B cell (primary cell): ENCODE data around the gene MIS18BP1. TPM values are rescaled to one million over a fixed set of nuclear protein-coding genes. Genes with fewer than 3 reads are reported as not detected.

Experiments used
- ATAC-seq: fragments of 200-7000 bp; cut with Tn5 transposase; one replicate; pipeline ENCODE4 v1.10.0; 2021; ENCODE audit warnings: low read depth, mild to moderate bottlenecking, moderate number of reproducible peaks, moderate library complexity
- CTCF ChIA-PET: fragments of 350-600 bp; sonication (Branson Sonifier 250); formaldehyde crosslinking; loops from one replicate; lab custom pipeline; 2021; ENCODE audit warnings: antibody characterized with exemption, inconsistent platforms; lab: Charles Lee
- POLR2A ChIA-PET: fragments of 350-600 bp; sonication (Branson Sonifier 250); formaldehyde crosslinking; loops from one replicate; lab custom pipeline; 2021; ENCODE audit warnings: antibody characterized with exemption; lab: Charles Lee
- DNase-seq: peaks from one replicate; pipeline ENCODE4 v3.0.0; 2013
- H2AFZ ChIP-seq: 2 replicates; pipeline ENCODE4 v1.6.1; 2012; ENCODE audit warnings: mild to moderate bottlenecking, low read depth, low read length; ENCODE audit not compliant: insufficient read depth, poor library complexity, severe bottlenecking
- H3K27ac ChIP-seq, 2 donors: 1 replicate in 1 of 2; 2 replicates in 1 of 2; pipeline ENCODE4 v1.5.1; 2012 to 2013; ENCODE audit warnings: low read length in 2 of 2, mild to moderate bottlenecking in 2 of 2, moderate library complexity in 1 of 2
- H3K27me3 ChIP-seq, 4 experiments: fragments of 200-600 bp in 1 of 4; sonication (generic) in 1 of 4; replicated peaks in 1 of 4; 1 replicate in 2 of 4; 2 replicates in 2 of 4; pipeline versions ENCODE4 v1.6.1 to v1.7.0; 2013 to 2016; ENCODE audit warnings: low read length in 3 of 4, mild to moderate bottlenecking in 2 of 4, mixed read lengths in 1 of 4, moderate library complexity in 1 of 4; ENCODE audit not compliant: insufficient read depth in 4 of 4, control insufficient read depth in 3 of 4; ENCODE audit errors: control extremely low read depth in 1 of 4
- H3K36me3 ChIP-seq, 2 experiments: replicated peaks in 1 of 2; 1 replicate in 1 of 2; 2 replicates in 1 of 2; pipeline versions ENCODE4 v1.6.1 to v1.7.1; 2013; ENCODE audit warnings: low read length in 1 of 2; ENCODE audit not compliant: insufficient read depth in 2 of 2, control insufficient read depth in 1 of 2; ENCODE audit errors: control extremely low read depth in 1 of 2, extremely low read depth in 1 of 2
- H3K4me1 ChIP-seq, 2 donors: fragments of 200-600 bp in 1 of 2; sonication (generic) in 1 of 2; 1 replicate in 1 of 2; 2 replicates in 1 of 2; pipeline versions ENCODE4 v1.5.1 to v1.6.1; 2013 to 2017; ENCODE audit warnings: low read length in 2 of 2; ENCODE audit not compliant: control insufficient read depth in 2 of 2, insufficient read depth in 2 of 2
- H3K4me2 ChIP-seq: replicated peaks from 2 replicates; pipeline ENCODE3; 2012; ENCODE audit warnings: mild to moderate bottlenecking, low read depth, low read length; ENCODE audit not compliant: poor library complexity, severe bottlenecking
- H3K4me3 ChIP-seq, 5 experiments: fragments of 200-600 bp in 1 of 5; sonication (generic) in 1 of 5; 1 replicate in 3 of 5; 2 replicates in 2 of 5; pipeline versions ENCODE4 v1.5.1 to v1.7.0; 2011 to 2016; ENCODE audit warnings: low read length in 4 of 5, mild to moderate bottlenecking in 4 of 5, low read depth in 2 of 5, control low read depth in 1 of 5, moderate library complexity in 1 of 5; ENCODE audit not compliant: insufficient read depth in 1 of 5; ENCODE audit errors: control extremely low read depth in 1 of 5, extremely low read depth in 1 of 5
- H3K79me2 ChIP-seq: fragments of 200-600 bp; sonication (generic); one replicate; pipeline ENCODE4 v1.6.0; 2016; ENCODE audit warnings: low read length; ENCODE audit not compliant: control insufficient read depth, insufficient read depth
- H3K9ac ChIP-seq: fragments of 200-600 bp; sonication (generic); 2 replicates; pipeline ENCODE4 v1.6.1; 2017; ENCODE audit warnings: mild to moderate bottlenecking, low read length, moderate library complexity
- H3K9me3 ChIP-seq, 3 donors: one replicate each; pipeline versions ENCODE4 v1.6.1 to v1.7.1; 2013; ENCODE audit warnings: low read length in 2 of 3; ENCODE audit not compliant: control insufficient read depth in 2 of 3, insufficient read depth in 1 of 3; ENCODE audit errors: control extremely low read depth in 1 of 3
- H4K20me1 ChIP-seq: 2 replicates; pipeline ENCODE4 v1.6.0; 2012; ENCODE audit warnings: mild to moderate bottlenecking, low read length; ENCODE audit not compliant: insufficient read depth, control insufficient read depth, poor library complexity, severe bottlenecking
- H3K27ac Mint-ChIP-seq: one replicate; pipeline ENCODE4 v1.8.0; 2021; ENCODE audit warnings: mixed read lengths
- H3K27me3 Mint-ChIP-seq: one replicate; pipeline ENCODE4 v1.8.0; 2021; ENCODE audit warnings: mixed read lengths
- H3K4me1 Mint-ChIP-seq: one replicate; pipeline ENCODE4 v1.8.0; 2021; ENCODE audit warnings: mixed read lengths
- H3K4me3 Mint-ChIP-seq: one replicate; pipeline ENCODE4 v1.8.0; 2021; ENCODE audit warnings: mixed read lengths
- H3K9me3 Mint-ChIP-seq: one replicate; pipeline ENCODE4 v1.8.0; 2022; ENCODE audit warnings: mixed read lengths; ENCODE audit not compliant: insufficient read depth
- CTCF ChIP-seq: fragments of 200-600 bp; IDR thresholded peaks from one replicate; pipeline ENCODE4 v1.8.0; 2022; ENCODE audit warnings: antibody characterized with exemption, mild to moderate bottlenecking
- EZH2 ChIP-seq: IDR thresholded peaks from 2 replicates; pipeline ENCODE4 v1.6.1; 2012; ENCODE audit warnings: borderline replicate concordance, low read depth, mild to moderate bottlenecking, moderate library complexity, low read length; ENCODE audit not compliant: insufficient read depth, poor library complexity, severe bottlenecking
- WGBS: methylation state at CpG from one replicate; pipeline ENCODE4 v1.1.5; 2013; ENCODE audit warnings: missing lambda C conversion rate; ENCODE audit not compliant: insufficient coverage; 5-methylcytosine and 5-hydroxymethylcytosine counted together
- intact Hi-C: fragments of 100-400 bp; cut with micrococcal nuclease; formaldehyde crosslinking; loops from one replicate; pipeline ENCODE4 v1.10.0; 2022
- polyA plus RNA-seq: library from polyadenylated mRNA; depleted of rRNA; stranded (reverse); fragments of >200 nt; gene quantifications from 2 replicates; pipeline ENCODE4 v1.2.3, GENCODE V29; 2012
- total RNA-seq, 2 donors: library from RNA; stranded (reverse); fragments of 120-200 nt in 1 of 2; gene quantifications; 1 replicate in 1 of 2; 2 replicates in 1 of 2; pipeline versions ENCODE4 v1.2.3 to v1.2.4, GENCODE V29; 2013 to 2022

MIS18BP1 gene
- total and polyA plus RNA-seq, 2 donors (not counting 1 experiment from before 2014, with no cell fraction given), result 30.0 to 92.5 TPM

DNA sequence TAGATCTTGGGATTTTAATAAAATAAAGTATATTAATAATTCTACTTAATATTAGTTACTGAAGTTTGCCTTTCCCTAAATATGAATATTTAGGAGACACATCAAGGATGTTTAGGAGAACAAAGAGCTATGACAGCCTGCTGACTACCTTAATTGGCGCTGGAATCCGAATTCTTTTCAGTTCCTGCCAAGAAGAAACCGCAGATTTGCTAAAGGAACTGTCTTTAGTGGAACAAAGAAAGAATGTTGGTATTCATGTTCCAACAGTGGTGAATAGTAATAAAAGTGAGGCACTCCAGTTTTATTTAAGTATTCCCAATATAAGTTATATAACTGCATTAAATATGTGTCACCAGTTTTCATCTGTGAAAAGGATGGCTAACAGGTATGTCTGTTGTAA is 54.5 kb downstream of the MIS18BP1 start:
- Mint-ChIP-seq H3K27me3 (no peaks in the 10 kb centered on the region), H3K4me1 (no peaks in the 10 kb centered on the region), H3K9me3 (no peaks in the 10 kb centered on the region), H3K27ac (no peak overlapping the region), H3K4me3 (no peak overlapping the region)
- H3K27me3 ChIP-seq, result no peaks in the 10 kb centered on the region
- TF ChIP-seq EZH2, result no peak
- no peak for TF ChIP-seq CTCF
- H3K79me2 ChIP-seq, result no peaks in the 10 kb centered on the region
- ChIA-PET CTCF (interaction anchor here (1.9 kb wide), 1 partner anchor 70 kb away, joined by 5 read pairs; no protein-coding TSS in a partner anchor), POLR2A (no interaction called here)
- H3K4me1 ChIP-seq, result no peaks in the 10 kb centered on the region
- no peaks in the 10 kb centered on the region for H3K9me3 ChIP-seq
- H3K4me2 ChIP-seq, result no peak overlapping the region
- no peak overlapping the region for H3K9ac ChIP-seq
- no peaks in the 10 kb centered on the region for H4K20me1 ChIP-seq
- H3K36me3 ChIP-seq, result peaks cover 0 to 6% of the 10 kb centered on the region in 2 experiments
- H3K4me3 ChIP-seq, result no peak overlapping the region
- WGBS, result 90% methylated on average over 2 of the region's 3 CpGs
- intact Hi-C loops, result no loop called here
- DNase-seq, result no peak
- no peak for ATAC-seq
- no peak overlapping the region for H2AFZ ChIP-seq
- H3K27ac ChIP-seq, result no peak overlapping the region

DNA sequence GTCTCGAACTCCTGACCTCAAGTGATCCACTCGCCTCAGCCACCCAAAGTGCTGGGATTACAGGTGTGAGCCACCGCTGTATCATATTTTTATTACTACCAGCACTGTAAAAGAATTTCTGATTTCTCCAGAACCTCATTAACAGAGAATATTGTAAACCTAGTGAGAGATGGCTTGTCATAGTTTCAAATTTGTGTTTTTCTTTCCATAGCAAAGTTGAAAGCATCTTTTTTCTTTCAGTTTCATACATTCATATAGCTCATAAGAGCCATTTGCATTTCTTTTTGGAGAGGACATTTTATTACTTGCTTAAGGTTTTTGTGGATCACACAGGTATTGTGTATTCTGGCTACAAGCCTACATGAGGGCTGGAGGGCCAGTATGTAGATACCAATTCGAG is 58.0 kb downstream of the MIS18BP1 start:
- no peak overlapping the region for H3K4me2 ChIP-seq
- CTCF ChIA-PET, result no interaction called here
- DNase-seq (no peak), ATAC-seq (no peak)
- H2AFZ ChIP-seq, result no peak overlapping the region
- no peak overlapping the region for H3K27ac ChIP-seq
- TF ChIP-seq CTCF (no peak), EZH2 (no peak)
- H3K4me1 Mint-ChIP-seq, result no peaks in the 10 kb centered on the region
- intact Hi-C loops, result no loop called here
- H3K9me3 Mint-ChIP-seq, result no peaks in the 10 kb centered on the region
- no peak overlapping the region for H3K4me3 ChIP-seq
- H3K27ac Mint-ChIP-seq, result no peak overlapping the region
- no peak overlapping the region for H3K4me3 Mint-ChIP-seq
- H3K9ac ChIP-seq, result no peak overlapping the region
- no peaks in the 10 kb centered on the region for H3K27me3 Mint-ChIP-seq
- POLR2A ChIA-PET, result no interaction called here
- H3K9me3 ChIP-seq, result no peaks in the 10 kb centered on the region
- H3K4me1 ChIP-seq, result no peaks in the 10 kb centered on the region
- H3K79me2 ChIP-seq, result no peaks in the 10 kb centered on the region
- no peaks in the 10 kb centered on the region for H3K27me3 ChIP-seq
- no peaks in the 10 kb centered on the region for H4K20me1 ChIP-seq
- no CpG with 5 or more reads among the region's 4 CpGs for WGBS
- peaks cover 2 to 5% of the 10 kb centered on the region in 2 experiments for H3K36me3 ChIP-seq
